ENCODE measurements around the gene MIDN. TPM values are rescaled to one million over a fixed set of nuclear protein-coding genes. Genes with fewer than 3 reads are reported as not detected.

MIDN gene
- total RNA-seq, 1 donor = 23.2 TPM

DNA sequence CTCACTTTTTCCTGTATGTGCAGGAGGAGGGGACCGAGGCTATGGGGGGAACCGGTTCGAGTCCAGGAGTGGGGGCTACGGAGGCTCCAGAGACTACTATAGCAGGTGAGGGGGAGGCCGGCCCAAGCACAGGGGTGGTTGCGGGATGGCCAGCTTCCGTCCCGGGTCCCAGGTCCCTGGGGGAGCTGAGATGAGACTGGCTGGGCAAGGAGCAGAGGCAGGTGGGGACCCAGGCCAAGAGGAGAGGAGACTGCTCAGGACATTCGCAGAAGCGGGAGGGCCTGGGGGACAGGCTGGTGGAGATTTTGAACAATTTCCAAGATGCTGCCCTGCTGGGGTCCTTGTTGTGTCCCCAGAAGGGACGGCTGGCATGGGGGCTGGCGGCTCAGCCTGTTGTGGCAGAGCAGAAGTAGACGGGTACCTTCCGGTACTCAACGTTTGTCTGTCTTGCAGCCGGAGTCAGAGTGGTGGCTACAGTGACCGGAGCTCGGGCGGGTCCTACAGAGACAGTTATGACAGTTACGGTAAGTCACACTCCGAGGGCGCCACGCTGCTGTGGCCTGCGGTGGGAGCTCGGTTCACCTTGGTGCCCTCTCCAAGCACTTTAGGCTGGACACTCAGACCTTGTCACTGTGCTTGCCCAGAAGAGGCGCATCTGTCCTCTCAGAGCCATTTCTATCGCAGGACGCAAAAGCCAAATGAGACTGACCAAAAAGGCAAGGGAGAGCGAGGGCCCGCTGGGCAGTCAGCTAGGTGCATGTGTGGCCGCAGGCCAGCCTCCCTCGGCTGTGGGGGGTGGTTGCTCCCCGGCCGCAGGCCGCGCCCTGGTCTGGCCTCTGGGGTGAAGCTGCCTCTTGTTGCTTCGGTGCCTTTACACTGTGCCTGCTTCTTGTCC is 23.4 kb downstream of the MIDN start:
- no peak for TF ChIP-seq CTCF (IDR thresholded peaks at IDR 0.05; ENCODE audit: insufficient read depth, low read length)
- no peak for DNase-seq (ENCODE audit: low read depth)
- H3K4me3 ChIP-seq (ENCODE audit: low read depth, low read length) = peak overlapping the region; percentile 87

GRCh38 chr19:1272423-1273262 is 24.3 kb downstream of the MIDN start:
- peak overlapping the region; percentile 87 for H3K4me3 ChIP-seq (ENCODE audit: low read depth, low read length)
- DNase-seq (ENCODE audit: low read depth) = no peak
- no peak for TF ChIP-seq CTCF (IDR thresholded peaks at IDR 0.05; ENCODE audit: insufficient read depth, low read length)

GRCh38 chr19:1273263-1274041 is 25.1 kb downstream of the MIDN start:
- no peak for DNase-seq (ENCODE audit: low read depth)
- TF ChIP-seq CTCF (IDR thresholded peaks at IDR 0.05; ENCODE audit: insufficient read depth, low read length) = no peak
- no peak overlapping the region for H3K4me3 ChIP-seq (ENCODE audit: low read depth, low read length)

DNA sequence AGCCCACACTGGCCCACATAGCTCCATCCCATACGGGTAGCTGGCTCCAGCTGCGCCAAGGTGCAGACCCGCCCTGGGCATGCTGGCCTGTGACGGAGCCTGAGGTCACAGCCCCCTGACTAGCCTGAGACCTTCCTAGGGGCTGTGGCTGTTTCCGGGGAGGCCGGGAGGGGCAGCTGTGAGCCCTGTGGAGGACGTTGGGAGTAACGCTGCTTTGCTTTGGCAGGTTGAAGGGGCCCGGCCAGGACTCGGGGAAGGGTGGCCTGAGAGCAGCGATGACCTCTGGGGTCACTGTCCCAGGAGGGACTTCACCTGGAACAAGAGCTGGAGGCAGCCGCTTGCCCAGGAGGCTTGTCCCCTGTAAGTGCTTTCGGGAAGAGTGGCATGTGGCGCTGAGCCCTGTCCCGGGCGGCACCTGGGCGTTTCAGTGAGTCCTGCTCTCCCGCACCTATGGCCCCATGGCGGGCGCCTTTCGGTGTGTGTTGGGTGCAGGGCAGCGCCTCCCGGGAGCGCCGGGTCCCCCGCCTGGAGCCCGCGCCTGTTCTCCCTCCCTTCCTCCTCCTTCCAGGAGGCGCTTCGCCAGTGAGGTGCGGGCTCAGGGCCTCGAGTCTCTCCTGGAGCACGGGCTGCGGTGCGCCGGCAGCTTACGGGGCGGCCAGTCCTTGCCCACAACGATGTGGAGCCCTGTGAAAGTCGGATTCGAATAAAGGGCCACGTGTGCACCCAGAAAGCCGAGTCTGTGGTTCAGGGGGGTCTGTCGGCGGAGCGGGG is 25.9 kb downstream of the MIDN start:
- H3K4me3 ChIP-seq (ENCODE audit: low read depth, low read length) = peak overlapping the region; percentile 60
- no peak for DNase-seq (ENCODE audit: low read depth)
- TF ChIP-seq CTCF (IDR thresholded peaks at IDR 0.05; ENCODE audit: insufficient read depth, low read length) = peak; percentile 4

DNA sequence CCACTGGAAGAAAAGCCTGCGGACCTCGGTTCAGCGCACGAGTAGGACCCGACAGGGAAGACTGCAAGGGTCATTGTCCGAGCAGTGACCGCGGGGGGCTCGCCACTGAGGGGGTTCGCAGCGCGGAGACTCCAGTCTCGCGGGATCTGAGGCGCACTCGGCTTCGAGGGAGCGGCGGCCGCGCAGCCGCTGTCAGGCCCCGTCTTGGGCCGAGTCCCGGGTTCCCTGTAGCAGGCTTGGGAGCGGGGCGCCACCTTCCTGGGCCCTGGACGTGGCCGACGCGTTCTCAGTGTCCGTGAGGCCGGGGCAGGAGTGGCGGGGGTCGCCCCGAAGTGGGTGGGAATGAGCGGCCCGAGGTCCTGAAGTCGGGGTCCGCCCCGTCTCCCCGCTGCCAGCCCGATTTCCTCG is 26.5 kb downstream of the MIDN start:
- no peak for TF ChIP-seq CTCF (IDR thresholded peaks at IDR 0.05; ENCODE audit: insufficient read depth, low read length)
- H3K4me3 ChIP-seq (ENCODE audit: low read depth, low read length) = peak overlapping the region; percentile 60

More for the DNA sequence above, 26.5 kb downstream of the MIDN start:
- no peak for DNase-seq (ENCODE audit: low read depth)
